ENCODE results near the gene ZFP36L1. TPM values are rescaled to one million over a fixed set of nuclear protein-coding genes. Genes with fewer than 3 reads are reported as not detected.

The ZFP36L1 gene
- total and polyA plus RNA-seq, 2 of the 13 experiments (the other 11 are each of a cell fraction or from before 2014, with no cell fraction given), result 7.4 to 10.2 TPM

GRCh38 chr14:68794851-68795596 is 2.2 kb upstream of the ZFP36L1 start (continued):
- TF ChIP-seq AFF4 (CRISPR knock-in tag; IDR thresholded peaks at IDR 0.05) (no peak), TRIM24 (CRISPR knock-in tag; IDR thresholded peaks at IDR 0.05) (no peak), ZNF337 (CRISPR knock-in tag; IDR thresholded peaks at IDR 0.05; ENCODE audit: borderline replicate concordance, low read depth) (no peak), RFX5 (IDR thresholded peaks at IDR 0.05; ENCODE audit: low read depth, low read length) (no peak), NBN (conservative IDR thresholded peaks at IDR 0.05) (no peak), ZNF777 (CRISPR knock-in tag; IDR thresholded peaks at IDR 0.05) (no peak; the same call in 1 of the 2 replicates), FOXJ3 (CRISPR knock-in tag; IDR thresholded peaks at IDR 0.05; ENCODE audit: borderline replicate concordance) (no peak), GATA4 (IDR thresholded peaks at IDR 0.05; ENCODE audit: borderline replicate concordance, low read depth) (no peak), ZSCAN20 (CRISPR knock-in tag; IDR thresholded peaks at IDR 0.05; ENCODE audit: borderline replicate concordance) (no peak), ATAD3A (CRISPR knock-in tag; IDR thresholded peaks at IDR 0.05) (no peak), ZNF3 (CRISPR knock-in tag; IDR thresholded peaks at IDR 0.05) (no peak), ZNF749 (CRISPR knock-in tag; IDR thresholded peaks at IDR 0.05; ENCODE audit: borderline replicate concordance) (no peak), YY1 (IDR thresholded peaks at IDR 0.05; ENCODE audit: insufficient read depth, insufficient replicate concordance, low read depth, low read length) (peak; percentile 16), TOE1 (CRISPR knock-in tag; IDR thresholded peaks at IDR 0.05) (no peak), ZSCAN30 (CRISPR knock-in tag; IDR thresholded peaks at IDR 0.05) (no peak), SMAD9 (CRISPR knock-in tag; IDR thresholded peaks at IDR 0.05) (no peak), ARID2 (CRISPR knock-in tag; IDR thresholded peaks at IDR 0.05; ENCODE audit: borderline replicate concordance) (no peak), ZNF333 (CRISPR knock-in tag; IDR thresholded peaks at IDR 0.05; ENCODE audit: borderline replicate concordance) (no peak), DMAP1 (CRISPR knock-in tag; IDR thresholded peaks at IDR 0.05) (no peak)
- TF ChIP-seq, protein P1, sequence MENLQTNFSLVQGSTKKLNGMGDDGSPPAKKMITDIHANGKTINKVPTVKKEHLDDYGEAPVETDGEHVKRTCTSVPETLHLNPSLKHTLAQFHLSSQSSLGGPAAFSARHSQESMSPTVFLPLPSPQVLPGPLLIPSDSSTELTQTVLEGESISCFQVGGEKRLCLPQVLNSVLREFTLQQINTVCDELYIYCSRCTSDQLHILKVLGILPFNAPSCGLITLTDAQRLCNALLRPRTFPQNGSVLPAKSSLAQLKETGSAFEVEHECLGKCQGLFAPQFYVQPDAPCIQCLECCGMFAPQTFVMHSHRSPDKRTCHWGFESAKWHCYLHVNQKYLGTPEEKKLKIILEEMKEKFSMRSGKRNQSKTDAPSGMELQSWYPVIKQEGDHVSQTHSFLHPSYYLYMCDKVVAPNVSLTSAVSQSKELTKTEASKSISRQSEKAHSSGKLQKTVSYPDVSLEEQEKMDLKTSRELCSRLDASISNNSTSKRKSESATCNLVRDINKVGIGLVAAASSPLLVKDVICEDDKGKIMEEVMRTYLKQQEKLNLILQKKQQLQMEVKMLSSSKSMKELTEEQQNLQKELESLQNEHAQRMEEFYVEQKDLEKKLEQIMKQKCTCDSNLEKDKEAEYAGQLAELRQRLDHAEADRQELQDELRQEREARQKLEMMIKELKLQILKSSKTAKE (CRISPR knock-in tag; IDR thresholded peaks at IDR 0.05; ENCODE audit: borderline replicate concordance), result no peak
- TF ChIP-seq, protein P2, sequence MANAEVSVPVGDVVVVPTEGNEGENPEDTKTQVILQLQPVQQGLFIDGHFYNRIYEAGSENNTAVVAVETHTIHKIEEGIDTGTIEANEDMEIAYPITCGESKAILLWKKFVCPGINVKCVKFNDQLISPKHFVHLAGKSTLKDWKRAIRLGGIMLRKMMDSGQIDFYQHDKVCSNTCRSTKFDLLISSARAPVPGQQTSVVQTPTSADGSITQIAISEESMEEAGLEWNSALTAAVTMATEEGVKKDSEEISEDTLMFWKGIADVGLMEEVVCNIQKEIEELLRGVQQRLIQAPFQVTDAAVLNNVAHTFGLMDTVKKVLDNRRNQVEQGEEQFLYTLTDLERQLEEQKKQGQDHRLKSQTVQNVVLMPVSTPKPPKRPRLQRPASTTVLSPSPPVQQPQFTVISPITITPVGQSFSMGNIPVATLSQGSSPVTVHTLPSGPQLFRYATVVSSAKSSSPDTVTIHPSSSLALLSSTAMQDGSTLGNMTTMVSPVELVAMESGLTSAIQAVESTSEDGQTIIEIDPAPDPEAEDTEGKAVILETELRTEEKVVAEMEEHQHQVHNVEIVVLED (CRISPR knock-in tag; IDR thresholded peaks at IDR 0.05; ENCODE audit: borderline replicate concordance), result 0 out of 2 replicates have a peak, but pooled peaks have one; percentile 0

Measured in HepG2 (cell line).